CD4-positive, alpha-beta T cell treated with Interleukin-12 subunit alpha and Interleukin-12 subunit beta, for 1 hour (primary cell): ENCODE data around the gene SLC35F1.
"Not testable (repeated sequence)": the region's sequence is repeated elsewhere in the genome, so short reads cannot be mapped to it uniquely, and the experiment has no call there.

Experiments
- DNase-seq: peaks from one replicate; pipeline ENCODE4 v3.0.0-alpha.2; 2020

The SLC35F1 gene

DNA sequence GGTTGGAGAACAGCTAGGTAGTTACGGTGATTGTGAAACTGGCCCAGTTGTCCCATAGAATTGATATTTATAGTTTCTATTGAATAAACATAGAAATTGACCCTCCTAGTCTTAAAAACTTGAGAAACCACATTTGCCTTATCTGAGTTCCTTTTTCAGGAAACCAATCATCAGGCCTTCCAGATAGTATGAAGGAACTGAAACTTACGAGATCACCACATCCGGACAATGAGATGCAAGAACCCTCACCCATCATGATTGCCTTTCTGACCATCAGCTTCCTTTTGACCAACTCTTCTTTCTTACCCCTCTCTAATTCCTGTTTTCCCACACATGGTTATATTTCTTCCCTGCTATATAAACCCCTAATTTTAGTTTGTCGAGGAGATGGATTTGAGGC lies 21.8 kb downstream of the SLC35F1 start:
- no peak for DNase-seq

DNA sequence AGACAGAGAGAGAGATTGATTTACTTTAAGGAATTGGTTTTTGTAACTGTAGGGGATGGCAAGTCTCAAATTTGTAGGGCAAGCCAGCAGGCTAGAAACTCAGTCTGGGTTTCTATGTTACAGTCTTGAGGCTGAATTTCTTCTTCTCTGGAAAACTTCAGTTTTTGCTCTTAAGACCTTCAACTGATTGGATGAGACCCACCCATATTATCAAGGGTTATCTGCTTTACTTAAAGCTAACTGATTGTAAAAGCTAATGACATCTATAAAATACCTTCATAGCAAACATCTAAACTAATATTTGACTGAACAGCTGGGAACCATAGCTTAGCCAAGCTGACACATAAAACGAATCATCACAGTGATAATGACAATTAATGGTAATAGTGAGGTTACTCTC lies 22.4 kb downstream of the SLC35F1 start:
- no peak for DNase-seq

DNA sequence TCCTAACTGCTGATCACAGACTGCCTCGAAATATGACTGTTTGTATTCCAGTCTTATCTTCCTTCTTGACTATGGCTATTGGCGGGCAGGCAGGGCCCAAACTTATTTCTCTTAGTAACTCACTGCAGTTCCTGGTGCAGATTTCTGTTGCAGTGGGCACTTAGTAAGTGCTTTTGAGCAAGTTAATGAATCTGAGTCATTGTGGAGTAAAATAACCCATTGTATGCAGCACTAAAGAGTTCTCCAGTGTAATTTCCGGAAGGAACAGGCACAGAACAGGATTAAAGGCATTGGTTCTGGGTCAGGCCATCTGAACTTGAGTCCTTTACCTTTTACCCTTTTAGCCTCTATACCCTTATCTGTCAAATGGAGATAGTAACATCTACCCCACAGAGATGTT lies 23.6 kb downstream of the SLC35F1 start:
- DNase-seq, result no peak

DNA sequence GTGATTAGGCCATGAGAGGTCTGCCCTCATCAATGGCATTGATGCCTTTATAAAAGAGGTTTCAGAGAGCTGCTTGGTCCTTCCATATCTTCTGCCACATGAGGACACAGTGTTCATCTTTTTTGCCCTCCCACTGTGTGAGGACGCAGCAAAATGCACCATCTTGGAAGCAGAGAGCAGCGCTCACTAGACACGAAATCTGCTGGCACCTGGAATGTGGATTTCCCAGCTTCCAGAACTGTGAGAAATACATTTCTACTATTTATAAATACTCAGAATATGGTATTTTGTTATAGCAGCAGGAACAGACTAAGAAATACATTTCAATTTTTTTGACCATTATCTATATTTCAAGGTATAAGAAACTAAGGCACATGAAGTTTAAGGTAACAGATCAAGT lies 24.9 kb downstream of the SLC35F1 start:
- DNase-seq, result no peak

DNA sequence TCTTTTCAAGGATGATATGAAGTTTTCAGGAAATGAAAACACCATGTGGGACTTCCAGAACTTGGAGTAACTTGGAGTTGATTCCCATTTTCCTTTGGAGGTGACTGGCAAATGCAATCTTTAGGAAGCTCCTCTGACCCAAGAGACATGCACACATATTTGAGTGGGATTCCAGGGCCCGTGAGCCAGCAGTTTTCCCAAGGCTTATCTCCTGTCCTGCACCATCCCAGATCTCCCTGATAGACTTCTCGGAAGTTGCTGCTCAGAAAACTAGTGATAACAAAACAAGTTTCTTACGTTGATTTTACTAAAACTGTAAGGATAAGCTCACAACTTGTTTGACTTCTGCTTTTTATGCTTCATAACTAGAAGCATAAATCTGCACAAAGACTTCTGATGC lies 25.6 kb downstream of the SLC35F1 start:
- DNase-seq, result no peak

DNA sequence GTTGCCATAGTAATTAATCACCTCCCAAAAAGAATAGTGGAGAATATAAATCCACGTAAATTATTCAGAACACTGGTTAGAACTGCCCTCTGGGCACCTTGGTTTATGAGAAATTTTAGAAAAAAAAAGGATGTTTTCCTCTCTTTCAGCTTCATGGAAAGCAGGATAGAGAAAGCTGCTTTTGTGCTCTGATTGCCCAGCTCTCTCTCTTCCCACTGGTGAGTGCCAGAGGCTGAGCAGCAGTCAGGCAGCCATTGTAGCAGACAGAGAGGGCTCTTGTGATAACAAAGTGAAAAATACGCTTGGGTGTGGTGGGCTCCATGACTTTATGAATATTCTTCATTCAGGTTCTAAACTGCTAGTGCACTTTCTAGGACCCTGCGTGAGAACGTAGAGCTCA lies 26.4 kb downstream of the SLC35F1 start:
- no peak for DNase-seq

DNA sequence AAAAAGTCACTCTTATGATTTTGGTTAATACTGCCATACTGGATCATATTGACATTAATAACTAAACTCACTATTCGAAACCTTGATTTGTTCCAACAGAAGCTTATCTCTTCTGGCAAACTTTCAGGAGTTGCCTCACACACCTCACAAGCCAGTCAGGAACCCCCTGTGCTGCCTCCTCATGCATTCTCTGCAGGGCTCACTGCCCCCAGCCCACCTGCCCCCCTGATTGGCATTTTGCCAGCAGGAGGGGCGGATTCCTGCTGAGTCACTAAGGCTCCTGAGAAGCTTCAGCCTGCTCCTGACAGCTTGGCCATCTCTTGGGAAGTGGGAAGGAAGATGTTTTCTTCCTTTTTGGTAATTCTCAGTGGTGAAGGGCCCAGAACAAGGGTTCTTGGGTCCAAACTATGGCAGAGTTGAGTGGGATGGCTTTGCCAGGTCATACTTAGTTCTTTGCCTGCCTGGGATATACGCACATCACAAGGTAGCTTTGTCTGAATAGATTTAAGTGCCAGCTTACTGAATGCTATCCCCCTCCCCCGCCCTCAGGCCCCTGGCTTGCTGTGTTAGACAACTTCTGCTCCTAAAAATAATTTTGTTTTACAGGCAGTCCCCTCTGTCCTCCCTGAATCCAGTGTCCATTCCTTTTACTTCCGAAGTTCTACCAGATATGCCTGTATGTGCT lies 31.4 kb downstream of the SLC35F1 start:
- DNase-seq, result no peak

DNA sequence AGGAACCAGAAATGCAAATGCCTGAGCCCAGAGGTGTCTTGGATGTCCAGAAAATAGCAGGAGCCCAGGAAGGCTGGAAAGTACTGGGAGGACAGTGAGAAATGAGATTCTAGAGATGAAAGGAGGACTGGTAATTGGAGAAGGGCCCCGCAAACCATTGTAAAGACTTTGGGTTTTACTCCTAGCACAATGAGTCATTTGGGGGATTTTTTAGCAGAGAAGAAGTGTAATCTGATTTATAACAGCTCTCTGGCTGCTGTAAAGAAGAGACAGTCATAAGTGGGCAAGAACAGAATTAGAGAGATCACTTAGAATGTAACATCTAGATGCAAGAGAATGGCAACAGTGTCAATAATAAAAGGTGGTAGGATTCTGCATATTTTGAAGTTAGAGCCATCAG lies 40.2 kb downstream of the SLC35F1 start:
- no peak for DNase-seq

DNA sequence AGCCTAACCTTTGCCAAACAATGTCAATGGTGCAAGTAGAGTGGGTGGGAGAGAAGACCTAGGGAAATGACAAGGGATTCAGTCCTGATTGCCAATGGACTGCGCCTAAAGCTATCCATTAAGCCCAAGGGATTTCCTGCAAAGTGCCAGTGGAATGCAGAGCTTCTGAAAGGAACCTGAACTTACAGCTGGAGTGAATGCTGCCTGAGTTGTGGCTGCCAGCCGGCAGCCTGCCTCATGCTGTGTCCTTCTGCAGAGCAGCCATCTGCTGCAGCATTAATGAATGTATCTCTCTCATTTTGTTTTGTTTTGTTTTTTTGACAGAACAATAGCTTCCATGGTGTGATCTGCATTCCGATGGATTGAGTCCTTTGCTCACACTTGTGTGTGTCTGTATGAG lies 44.7 kb downstream of the SLC35F1 start:
- no peak for DNase-seq

DNA sequence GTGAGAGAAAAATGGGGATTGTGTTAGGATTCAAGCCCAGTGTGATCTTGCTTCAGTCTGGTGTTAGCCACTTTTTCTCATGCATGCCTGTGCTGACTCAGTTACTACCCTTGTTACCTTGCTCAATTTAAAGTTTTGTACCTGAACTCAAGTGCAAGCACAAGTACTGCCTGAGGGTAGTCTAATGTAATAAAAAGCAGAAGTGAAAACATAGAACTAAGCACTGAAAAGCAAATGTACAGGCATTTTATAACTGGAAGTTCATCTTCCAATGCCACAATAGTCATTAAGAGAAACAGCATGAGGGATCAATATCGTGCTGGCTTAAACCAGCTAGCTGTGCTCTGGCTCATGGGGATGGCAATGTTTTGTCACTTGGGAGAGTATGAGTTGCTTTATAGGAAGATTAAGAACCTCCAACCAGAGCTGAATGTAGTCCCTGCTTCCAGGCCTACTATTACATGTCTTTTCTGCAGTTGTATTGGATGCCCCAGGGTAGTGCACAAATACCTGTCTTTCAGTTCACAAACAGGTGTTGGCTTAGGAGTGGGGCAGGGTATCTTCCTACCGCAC lies 48.7 kb downstream of the SLC35F1 start:
- no peak for DNase-seq

DNA sequence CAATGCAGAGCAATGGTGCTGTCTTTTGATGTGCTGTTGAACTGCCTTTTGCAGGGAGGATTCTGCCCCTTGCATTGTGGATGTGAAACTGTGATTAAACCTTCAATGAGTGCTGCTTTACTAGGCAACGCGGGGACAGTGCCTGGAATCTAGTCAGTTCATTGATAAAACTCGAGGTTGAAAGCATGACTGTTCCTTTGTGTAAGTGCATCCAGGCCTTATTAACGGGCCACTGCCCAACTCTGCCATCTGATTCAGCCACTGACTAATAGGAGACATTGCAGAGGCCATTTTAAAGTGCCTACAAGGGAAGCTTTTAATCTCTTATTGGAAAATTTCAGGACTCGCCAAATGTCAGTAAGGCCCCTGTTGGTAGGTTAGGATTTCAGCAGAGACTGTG lies 49.3 kb downstream of the SLC35F1 start:
- DNase-seq, result no peak

DNA sequence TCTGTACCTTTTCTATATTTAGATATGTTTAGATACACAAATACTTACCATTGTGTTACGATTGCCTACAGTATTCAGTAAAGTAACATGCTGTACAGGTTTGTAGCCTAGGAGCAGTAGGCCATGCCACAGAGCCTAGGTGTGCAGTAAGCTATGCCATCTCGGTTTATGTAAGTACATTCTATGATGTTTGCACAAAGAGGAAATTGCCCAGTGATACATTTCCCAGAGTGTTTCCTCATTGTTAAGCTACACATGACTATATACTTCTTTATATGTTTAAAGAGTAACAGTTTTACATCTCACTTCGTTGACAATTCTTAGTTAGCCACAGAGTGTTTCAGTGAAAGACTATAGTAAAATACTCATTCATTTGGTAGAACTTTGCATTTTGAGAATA lies 51.5 kb downstream of the SLC35F1 start:
- no peak for DNase-seq

DNA sequence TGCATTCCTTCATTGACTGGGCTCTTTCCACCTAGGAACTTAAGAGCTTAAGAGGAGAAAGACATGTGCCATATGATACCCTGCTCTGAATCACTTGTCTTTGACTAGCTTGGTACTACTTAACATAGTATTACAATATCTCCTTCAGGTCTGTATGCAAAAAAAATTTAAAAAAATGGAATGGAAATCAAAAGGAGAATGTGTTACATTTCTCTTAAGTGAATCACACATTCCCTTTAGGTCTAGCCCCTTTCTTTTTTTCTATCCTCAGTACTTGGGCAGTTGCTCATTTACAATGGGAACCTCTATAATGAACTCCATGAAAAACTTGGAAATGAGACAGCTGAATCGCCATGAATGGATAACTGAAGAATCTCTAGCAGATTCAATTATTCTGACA lies 53.8 kb downstream of the SLC35F1 start:
- DNase-seq, result no peak

DNA sequence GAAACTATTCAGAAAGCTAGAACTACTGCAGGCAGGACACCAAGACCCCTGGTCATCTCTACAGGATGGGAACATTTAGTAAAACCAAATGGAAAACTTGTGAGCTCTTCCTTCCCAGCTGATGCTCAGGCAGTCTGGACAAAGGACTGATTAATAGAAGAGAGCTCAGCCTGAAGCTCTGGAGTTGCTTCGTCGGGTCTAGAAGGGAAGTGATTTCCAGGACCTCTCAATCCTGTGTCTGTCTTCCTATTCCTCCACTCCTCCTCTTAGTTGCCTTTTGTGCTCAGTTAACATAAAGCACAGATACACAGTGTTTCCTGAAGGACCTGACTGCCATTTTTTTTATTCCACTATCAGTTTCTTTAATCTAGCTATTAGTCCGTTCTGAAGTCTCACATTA lies 54.2 kb downstream of the SLC35F1 start:
- no peak for DNase-seq

DNA sequence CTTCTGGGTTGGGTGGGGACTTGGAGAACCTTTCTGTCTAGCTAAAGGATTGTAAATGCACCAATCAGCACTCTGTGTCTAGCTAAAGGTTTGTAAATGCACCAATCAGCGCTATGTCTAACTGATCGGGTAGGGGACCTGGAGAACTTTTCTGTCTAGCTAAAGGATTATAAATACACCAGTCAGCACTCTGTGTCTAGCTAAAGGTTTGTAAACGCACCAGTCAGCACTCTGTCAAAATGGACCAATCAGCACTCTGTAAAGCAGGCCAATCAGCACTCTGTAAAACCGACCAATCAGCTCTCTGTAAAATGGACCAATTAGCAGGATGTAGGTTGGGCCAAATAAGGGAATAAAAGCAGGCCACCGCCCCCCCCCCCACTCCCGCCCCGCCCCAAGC lies 58.7 kb downstream of the SLC35F1 start:
- not testable (repeated sequence) for DNase-seq

DNA sequence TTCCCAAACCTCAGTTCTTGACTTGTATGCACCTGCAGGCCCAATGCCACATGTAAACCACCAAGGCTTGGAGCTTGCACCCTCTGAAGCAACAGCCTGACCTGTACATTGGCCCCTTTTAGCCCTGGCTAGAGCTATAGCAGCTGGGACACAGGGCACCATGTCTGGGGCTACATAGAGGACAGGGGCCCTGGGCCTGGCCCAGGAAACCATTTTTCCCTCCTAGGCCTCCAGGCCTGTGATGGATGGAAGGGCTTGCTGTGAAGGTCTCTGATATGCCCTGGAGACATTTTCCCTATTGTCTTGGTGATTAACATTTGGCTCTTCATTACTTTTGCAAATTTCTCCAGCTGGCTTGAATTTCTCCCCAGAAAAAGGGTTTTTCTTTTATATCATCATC lies 64.6 kb downstream of the SLC35F1 start:
- no peak for DNase-seq

DNA sequence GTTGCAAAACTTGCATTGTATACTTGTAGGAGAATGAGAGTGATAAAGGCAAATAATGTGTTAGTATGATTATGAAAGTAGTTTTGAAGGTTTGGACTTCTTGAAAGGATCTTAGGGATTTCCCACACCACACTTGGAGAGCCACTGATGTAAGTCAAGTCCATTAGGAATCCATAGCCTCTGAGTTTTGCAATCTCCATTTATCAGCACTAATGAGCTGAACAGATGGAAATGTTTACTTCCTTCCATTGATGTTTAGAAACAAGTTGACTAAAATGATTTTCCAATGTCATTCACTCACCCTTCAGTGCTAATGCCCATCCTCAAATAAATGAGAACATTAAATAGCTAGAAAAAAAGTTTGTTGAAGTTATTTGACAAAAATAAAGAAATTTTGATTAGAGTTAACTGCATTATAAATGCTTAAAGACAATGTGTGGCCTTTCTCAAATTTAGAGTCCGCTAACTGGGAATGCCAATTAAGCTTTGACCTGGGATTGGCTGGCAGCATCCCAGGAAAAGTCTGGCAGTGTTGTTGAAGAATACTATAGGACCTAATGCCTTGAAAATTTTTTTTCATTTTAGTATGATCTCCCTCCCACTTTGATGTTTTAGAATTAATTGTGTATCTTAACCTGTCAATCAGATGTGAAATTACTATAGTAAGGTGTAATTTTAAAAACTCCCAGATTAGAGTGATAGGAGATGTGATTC lies 68.0 kb downstream of the SLC35F1 start:
- no peak for DNase-seq

DNA sequence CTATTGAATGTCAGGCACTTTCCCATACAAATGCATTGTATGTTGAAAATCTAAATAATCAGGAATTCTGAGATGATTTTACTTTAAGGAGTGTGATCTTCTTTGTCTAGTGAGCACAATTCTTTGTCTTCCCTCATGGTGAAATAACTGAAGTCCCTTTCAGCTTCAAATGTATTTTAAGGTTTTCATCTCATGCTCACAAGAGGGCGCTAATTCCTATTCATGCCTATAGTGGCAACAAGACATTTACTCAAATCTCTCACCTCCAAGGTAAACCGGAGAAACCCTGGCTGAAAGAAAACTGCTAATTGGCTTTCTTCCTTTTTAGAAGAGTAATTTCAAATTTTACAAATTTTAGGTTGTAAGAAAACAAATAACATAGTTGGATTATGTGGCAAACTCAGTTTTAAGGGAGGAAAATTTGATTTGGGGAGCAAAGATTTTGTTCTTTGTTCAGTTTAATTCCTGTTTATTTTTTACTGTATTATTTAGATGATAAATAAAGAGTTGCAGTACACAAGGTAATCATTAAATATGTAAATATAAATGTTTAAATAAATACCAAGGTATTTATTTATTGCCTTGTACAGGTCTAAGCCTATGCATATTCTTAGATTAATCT lies 69.1 kb downstream of the SLC35F1 start:
- peak; percentile 30 for DNase-seq

DNA sequence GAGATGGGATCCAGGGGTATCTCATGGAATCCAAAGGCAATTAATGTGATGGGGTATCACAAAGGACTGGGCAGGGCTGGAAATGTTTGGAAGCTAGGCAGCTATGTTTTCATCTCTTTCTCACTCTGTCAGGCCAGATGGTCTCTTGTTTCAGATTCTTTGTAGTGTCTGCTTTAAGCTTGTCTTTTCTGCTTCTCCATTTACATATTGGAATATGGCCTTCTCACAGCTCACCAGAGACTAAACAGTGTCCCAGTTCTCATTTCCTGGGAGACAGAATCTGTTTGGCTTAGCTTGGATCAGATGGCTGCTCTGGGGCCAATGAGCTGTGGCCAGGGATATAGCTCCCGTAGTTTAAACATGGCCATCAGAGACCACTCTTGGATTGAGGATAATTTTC lies 78.9 kb downstream of the SLC35F1 start:
- DNase-seq, result no peak

DNA sequence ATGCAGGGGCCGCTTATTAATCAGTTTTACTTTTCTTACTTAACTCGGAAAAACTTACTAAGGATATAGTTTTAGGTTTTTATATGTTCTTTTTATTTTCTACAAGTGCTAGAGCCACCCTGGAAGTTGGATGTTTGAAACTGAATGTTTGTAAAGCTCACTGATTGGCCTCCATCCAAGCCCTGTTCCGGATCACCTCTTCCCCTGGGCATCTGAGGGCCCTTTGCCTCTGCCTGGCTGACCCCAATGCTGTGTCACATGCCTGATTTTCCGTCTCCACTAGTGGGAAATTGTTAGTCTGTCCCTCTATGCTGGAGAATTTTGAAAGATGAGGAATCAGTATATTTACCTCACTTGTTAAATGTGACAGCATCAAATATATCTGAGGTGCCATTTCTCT lies 79.3 kb downstream of the SLC35F1 start:
- no peak for DNase-seq

DNA sequence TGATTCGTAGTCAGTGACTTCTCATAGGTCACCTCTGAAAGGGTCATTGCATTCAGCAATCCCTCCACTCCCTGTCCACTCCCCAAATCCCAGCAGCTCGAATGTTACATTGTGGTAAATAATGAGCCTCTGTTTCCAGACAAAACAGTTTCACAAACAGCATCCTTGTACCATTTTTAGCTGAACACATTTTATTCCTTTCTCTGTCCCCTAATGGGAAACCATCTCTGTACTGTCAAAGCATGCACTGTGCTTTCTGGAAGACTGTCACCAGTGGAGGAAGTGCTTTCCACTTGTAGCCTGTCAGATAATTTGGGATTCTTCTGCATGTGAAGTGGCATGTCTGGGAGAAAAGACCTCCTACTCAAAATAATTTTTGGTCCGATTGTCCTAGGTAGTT lies 82.0 kb downstream of the SLC35F1 start:
- DNase-seq, result no peak

DNA sequence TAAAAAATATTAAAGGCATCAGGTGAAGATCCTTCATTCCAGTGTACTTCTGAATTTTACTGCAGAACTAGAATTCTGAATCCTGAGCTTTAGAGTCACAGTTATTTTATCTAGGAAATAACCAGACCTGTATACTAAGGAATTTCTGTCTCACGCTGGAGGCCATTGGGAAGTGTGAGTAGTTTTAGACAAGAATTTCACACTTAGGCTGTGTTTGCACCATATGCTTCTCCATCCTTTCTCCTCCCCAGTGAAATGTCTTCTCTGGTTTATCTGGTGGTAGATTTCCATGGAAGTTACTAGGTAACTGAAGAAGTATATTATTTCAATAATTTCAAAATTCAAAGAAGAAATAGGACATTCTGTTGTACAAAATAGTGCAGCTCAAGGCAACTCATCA lies 83.1 kb downstream of the SLC35F1 start:
- DNase-seq, result no peak

DNA sequence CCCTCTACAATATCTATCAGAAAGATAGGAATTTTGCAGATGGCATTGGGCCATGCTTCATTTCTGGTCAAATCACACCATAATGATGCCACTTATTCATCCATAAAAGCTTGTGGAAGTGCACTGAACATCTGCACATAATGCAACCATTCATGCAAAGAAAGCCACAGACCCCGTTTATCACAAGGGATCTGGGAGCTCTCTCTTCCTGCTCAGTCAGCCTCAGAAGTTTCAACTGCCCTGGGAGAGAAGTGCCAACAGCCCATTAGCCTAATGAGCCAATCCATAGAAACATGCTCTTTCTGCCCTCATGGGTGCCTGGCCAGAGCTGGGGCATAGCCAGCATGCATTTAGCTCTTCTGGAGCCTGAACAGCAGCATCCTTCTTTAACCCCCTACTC lies 85.8 kb downstream of the SLC35F1 start:
- no peak for DNase-seq

DNA sequence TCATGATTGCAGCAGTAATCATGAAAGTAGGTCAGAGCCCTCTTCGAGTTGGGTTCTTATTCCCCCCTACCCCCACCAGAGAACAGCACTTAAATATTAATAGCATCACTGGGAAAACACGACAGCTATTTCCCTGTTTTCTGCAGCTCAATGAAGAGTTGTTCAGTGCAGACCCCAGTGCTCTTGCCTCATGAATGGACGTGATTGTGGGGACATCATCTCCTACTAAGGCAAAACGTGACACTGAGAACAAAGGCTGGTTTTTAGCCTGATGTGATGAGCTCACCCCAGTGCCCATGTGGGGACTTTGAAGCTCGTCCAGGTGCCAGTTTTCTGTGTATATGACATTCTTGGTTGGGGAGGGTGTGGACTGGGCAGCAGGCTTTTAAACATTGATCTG lies 105.9 kb downstream of the SLC35F1 start:
- no peak for DNase-seq
